Lower lobe of right lung (tissue), 2 donors: Measurements from ENCODE around the gene HSD11B1. TPM values are rescaled to one million over a fixed set of nuclear protein-coding genes. Genes with fewer than 3 reads are reported as not detected.
A peak's percentile ranks its signal among the peaks of the same experiment; 100 is the strongest.
"Not testable (repeated sequence)": the region's sequence is repeated elsewhere in the genome, so short reads cannot be mapped to it uniquely, and the experiment has no call there.

ENCODE experiments used
- ATAC-seq, 2 donors: fragments of 200-7000 bp; cut with Tn5 transposase; one replicate each; pipeline ENCODE4 v1.9.1; 2020 to 2022; ENCODE audit warnings: mild to moderate bottlenecking in 2 of 2, moderate library complexity in 2 of 2
- DNase-seq: peaks from one replicate; pipeline ENCODE4 v3.0.0-alpha.2; 2020
- H3K27ac ChIP-seq: fragments of 200-600 bp; one replicate; pipeline ENCODE4 v1.8.0; 2022
- H3K27me3 ChIP-seq: fragments of 200-600 bp; one replicate; pipeline ENCODE4 v1.8.0; 2022; ENCODE audit warnings: low read depth
- H3K36me3 ChIP-seq: fragments of 200-600 bp; one replicate; pipeline ENCODE4 v1.8.0; 2022; ENCODE audit warnings: mild to moderate bottlenecking
- H3K4me1 ChIP-seq: fragments of 200-600 bp; one replicate; pipeline ENCODE4 v1.8.0; 2022
- H3K4me3 ChIP-seq: fragments of 200-600 bp; one replicate; pipeline ENCODE4 v1.8.0; 2022; ENCODE audit warnings: mild to moderate bottlenecking
- H3K9me3 ChIP-seq: fragments of 200-600 bp; one replicate; pipeline ENCODE4 v1.8.0; 2022
- CTCF ChIP-seq: fragments of 200-600 bp; IDR thresholded peaks from one replicate; pipeline ENCODE4 v1.8.0; 2022; ENCODE audit warnings: antibody characterized with exemption, mild to moderate bottlenecking
- intact Hi-C: fragments of 100-400 bp; cut with DNase I; formaldehyde crosslinking; loops from one replicate; pipeline ENCODE4 v1.11.0; 2022
- total RNA-seq: library from RNA; stranded (reverse); fragmentation: NEBNext Ultra II Directional; extraction: Animal tissue kit (Norgen Biotek cat#: 25700); gene quantifications from one replicate; pipeline ENCODE4 v1.2.1, GENCODE V29; 2021
- donor health status: DM: no; HTN: yes; CAD: no; lungs with severe emphysema.

The HSD11B1 gene
- total RNA-seq, 1 donor from 2014 or later = 11.6 TPM

- no peak for TF ChIP-seq CTCF
- Histone ChIP-seq H3K27ac (no peak overlapping the region), H3K4me1 (peaks cover 16% of the 10 kb centered on the region), H3K36me3 (no peaks in the 10 kb centered on the region), H3K4me3 (no peak overlapping the region), H3K27me3 (peaks cover 6% of the 10 kb centered on the region), H3K9me3 (no peaks in the 10 kb centered on the region)
- DNase-seq (no peak), ATAC-seq (no peak)
- intact Hi-C loops = loop anchor here (5.0 kb wide), 1 partner anchor 114 kb away; no protein-coding TSS in a partner anchor
These were observed 13.4 kb upstream of the HSD11B1 start for GRCh38 chr1:209691237-209691636.

GRCh38 chr1:209692296-209692695 is 12.3 kb upstream of the HSD11B1 start:
- no peak overlapping the region for H3K27ac ChIP-seq
- no peak for TF ChIP-seq CTCF
- no peak for DNase-seq
- intact Hi-C loops = loop anchor here (5.0 kb wide), 1 partner anchor 115 kb away; no protein-coding TSS in a partner anchor
- no peaks in the 10 kb centered on the region for H3K9me3 ChIP-seq
- H3K4me1 ChIP-seq = peaks cover 16% of the 10 kb centered on the region
- H3K4me3 ChIP-seq = no peak overlapping the region
- no peak for ATAC-seq
- H3K36me3 ChIP-seq = no peaks in the 10 kb centered on the region
- peaks cover 6% of the 10 kb centered on the region for H3K27me3 ChIP-seq

GRCh38 chr1:209692745-209693504 is 11.7 kb upstream of the HSD11B1 start:
- DNase-seq (peak; percentile 63), ATAC-seq (peak; percentile 68 to 74)
- H3K27me3 ChIP-seq = peaks cover 6% of the 10 kb centered on the region
- peaks cover 16% of the 10 kb centered on the region for H3K4me1 ChIP-seq
- intact Hi-C loops = loop anchor here (5.0 kb wide), 1 partner anchor 116 kb away; no protein-coding TSS in a partner anchor
- H3K27ac ChIP-seq = no peak overlapping the region
- no peak overlapping the region for H3K4me3 ChIP-seq
- no peaks in the 10 kb centered on the region for H3K36me3 ChIP-seq
- H3K9me3 ChIP-seq = no peaks in the 10 kb centered on the region
- TF ChIP-seq CTCF = peak; percentile 82

GRCh38 chr1:209696673-209697072 is 8.0 kb upstream of the HSD11B1 start:
- peaks cover 10% of the 10 kb centered on the region for H3K4me1 ChIP-seq
- ATAC-seq = no peak
- no peaks in the 10 kb centered on the region for H3K9me3 ChIP-seq
- no peak for TF ChIP-seq CTCF
- no peak overlapping the region for H3K27ac ChIP-seq
- no peak for DNase-seq
- H3K36me3 ChIP-seq = no peaks in the 10 kb centered on the region
- peaks cover 6% of the 10 kb centered on the region for H3K27me3 ChIP-seq
- intact Hi-C loops = no loop called here
- H3K4me3 ChIP-seq = no peak overlapping the region

- ATAC-seq = peak; percentile 18 to 31
- intact Hi-C loops = no loop called here
These were observed 7.5 kb upstream of the HSD11B1 start for GRCh38 chr1:209697126-209697525.

GRCh38 chr1:209700686-209701085 is 4.0 kb upstream of the HSD11B1 start:
- DNase-seq, H3K9me3 ChIP-seq, H3K4me3 ChIP-seq, H3K36me3 ChIP-seq, intact Hi-C loops, H3K4me1 ChIP-seq, ATAC-seq, H3K27me3 ChIP-seq, H3K27ac ChIP-seq: not testable (repeated sequence)

More at GRCh38 chr1:209697126-209697525, 7.5 kb upstream of the HSD11B1 start:
- Histone ChIP-seq H3K4me1 (peaks cover 8% of the 10 kb centered on the region), H3K9me3 (no peaks in the 10 kb centered on the region), H3K4me3 (no peak overlapping the region), H3K27me3 (peaks cover 6% of the 10 kb centered on the region), H3K36me3 (no peaks in the 10 kb centered on the region), H3K27ac (no peak overlapping the region)
- no peak for TF ChIP-seq CTCF
- DNase-seq = no peak
